Loucy (cell line): ENCODE results near the gene GPATCH2.

Experiments used
- H2AFZ ChIP-seq: fragments of 200-600 bp; sonication (generic); 2 replicates; pipeline ENCODE4 v1.6.0; 2016; ENCODE audit warnings: antibody characterized with exemption, mild to moderate bottlenecking, low read length, moderate library complexity
- H3F3A ChIP-seq: fragments of 200-600 bp; 2 replicates; pipeline ENCODE4 v1.6.0; 2016; ENCODE audit warnings: antibody characterized with exemption, low read depth, mild to moderate bottlenecking
- H3K27me3 ChIP-seq: fragments of 200-600 bp; sonication (generic); 2 replicates; pipeline ENCODE4 v1.6.1; 2014; ENCODE audit warnings: low read length, mild to moderate bottlenecking; ENCODE audit not compliant: insufficient read depth, poor library complexity, severe bottlenecking
- H3K36me3 ChIP-seq: fragments of 200-600 bp; sonication (generic); 2 replicates; pipeline ENCODE4 v1.6.1; 2016; ENCODE audit warnings: low read length; ENCODE audit not compliant: insufficient read depth
- H3K4me1 ChIP-seq: fragments of 200-600 bp; sonication (generic); 2 replicates; pipeline ENCODE4 v1.5.1; 2014; ENCODE audit warnings: low read length, mild to moderate bottlenecking; ENCODE audit not compliant: insufficient read depth, poor library complexity, severe bottlenecking
- H3K4me2 ChIP-seq: fragments of 200-600 bp; sonication (generic); 2 replicates; pipeline ENCODE4 v1.6.0; 2014; ENCODE audit warnings: antibody characterized with exemption, low read length, low read depth, mild to moderate bottlenecking; ENCODE audit not compliant: poor library complexity, severe bottlenecking
- H3K4me3 ChIP-seq: fragments of 200-600 bp; sonication (generic); 2 replicates; pipeline ENCODE4 v1.5.1; 2014; ENCODE audit warnings: low read length, mild to moderate bottlenecking, mixed read lengths; ENCODE audit not compliant: poor library complexity, severe bottlenecking
- H3K79me2 ChIP-seq: fragments of 200-600 bp; sonication (generic); 2 replicates; pipeline ENCODE4 v1.6.1; 2014; ENCODE audit warnings: low read length; ENCODE audit not compliant: insufficient read depth
- H3K9ac ChIP-seq: fragments of 200-600 bp; sonication (generic); 2 replicates; pipeline ENCODE4 v1.6.0; 2014; ENCODE audit warnings: mild to moderate bottlenecking, low read depth, low read length, moderate library complexity; ENCODE audit not compliant: poor library complexity, severe bottlenecking
- H3K9me2 ChIP-seq: fragments of 200-600 bp; sonication (generic); replicated peaks from 2 replicates; pipeline ENCODE4 v1.6.1; 2016; ENCODE audit warnings: low read depth, low read length, mixed read lengths
- H3K9me3 ChIP-seq: fragments of 200-600 bp; sonication (generic); 2 replicates; pipeline ENCODE4 v1.6.1; 2014; ENCODE audit warnings: mild to moderate bottlenecking, antibody characterized with exemption, low read length, low read depth; ENCODE audit not compliant: insufficient read depth
- H4K20me1 ChIP-seq: fragments of 200-600 bp; sonication (generic); 2 replicates; pipeline ENCODE4 v1.6.0; 2014; ENCODE audit warnings: antibody characterized with exemption, low read length, mild to moderate bottlenecking; ENCODE audit not compliant: insufficient read depth, poor library complexity, severe bottlenecking
- EZH2phosphoT487 ChIP-seq: fragments of 200-600 bp; IDR thresholded peaks from 2 replicates; pipeline ENCODE4 v1.6.1; 2018; ENCODE audit warnings: antibody characterized with exemption, mild to moderate bottlenecking, moderate library complexity, borderline replicate concordance
- TF ChIP-seq, protein P1 (sequence below): fragments of 200-600 bp; sonication (generic); conservative IDR thresholded peaks from 2 replicates; pipeline ENCODE4 v1.5.1; 2014; ENCODE audit warnings: mild to moderate bottlenecking, antibody characterized with exemption, low read length

GPATCH2 gene

DNA sequence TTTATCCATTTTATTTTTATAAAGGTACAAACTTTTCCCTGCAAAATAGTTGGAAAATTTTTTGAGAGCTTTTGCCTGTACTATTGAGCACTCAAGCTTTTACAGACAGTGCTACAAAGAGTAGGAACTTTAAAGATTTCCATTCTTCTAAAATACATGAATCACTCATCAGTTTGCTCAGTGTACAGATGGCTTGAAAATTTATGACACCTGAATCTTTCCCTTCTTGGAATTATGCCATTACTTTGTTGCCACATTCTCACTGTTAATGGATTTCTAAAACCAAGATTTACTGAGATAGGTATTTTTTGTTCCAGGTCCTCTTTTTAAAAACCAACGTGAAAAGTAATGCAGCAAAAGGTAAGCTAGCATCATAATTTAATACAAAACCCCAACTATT lies 76.0 kb downstream of the GPATCH2 start:
- Histone ChIP-seq H3K4me3 (no peak overlapping the region), H2AFZ (no peak overlapping the region), H3F3A (no peaks in the 10 kb centered on the region), H4K20me1 (no peaks in the 10 kb centered on the region), H3K27me3 (no peaks in the 10 kb centered on the region), H3K4me1 (no peaks in the 10 kb centered on the region), H3K36me3 (no peaks in the 10 kb centered on the region), H3K9ac (no peak overlapping the region), H3K9me2 (no peaks in the 10 kb centered on the region), H3K4me2 (no peak overlapping the region), H3K79me2 (no peaks in the 10 kb centered on the region), H3K9me3 (no peaks in the 10 kb centered on the region)
- TF ChIP-seq, protein P1, sequence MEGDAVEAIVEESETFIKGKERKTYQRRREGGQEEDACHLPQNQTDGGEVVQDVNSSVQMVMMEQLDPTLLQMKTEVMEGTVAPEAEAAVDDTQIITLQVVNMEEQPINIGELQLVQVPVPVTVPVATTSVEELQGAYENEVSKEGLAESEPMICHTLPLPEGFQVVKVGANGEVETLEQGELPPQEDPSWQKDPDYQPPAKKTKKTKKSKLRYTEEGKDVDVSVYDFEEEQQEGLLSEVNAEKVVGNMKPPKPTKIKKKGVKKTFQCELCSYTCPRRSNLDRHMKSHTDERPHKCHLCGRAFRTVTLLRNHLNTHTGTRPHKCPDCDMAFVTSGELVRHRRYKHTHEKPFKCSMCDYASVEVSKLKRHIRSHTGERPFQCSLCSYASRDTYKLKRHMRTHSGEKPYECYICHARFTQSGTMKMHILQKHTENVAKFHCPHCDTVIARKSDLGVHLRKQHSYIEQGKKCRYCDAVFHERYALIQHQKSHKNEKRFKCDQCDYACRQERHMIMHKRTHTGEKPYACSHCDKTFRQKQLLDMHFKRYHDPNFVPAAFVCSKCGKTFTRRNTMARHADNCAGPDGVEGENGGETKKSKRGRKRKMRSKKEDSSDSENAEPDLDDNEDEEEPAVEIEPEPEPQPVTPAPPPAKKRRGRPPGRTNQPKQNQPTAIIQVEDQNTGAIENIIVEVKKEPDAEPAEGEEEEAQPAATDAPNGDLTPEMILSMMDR, result no peak
- TF ChIP-seq EZH2phosphoT487, result no peak

DNA sequence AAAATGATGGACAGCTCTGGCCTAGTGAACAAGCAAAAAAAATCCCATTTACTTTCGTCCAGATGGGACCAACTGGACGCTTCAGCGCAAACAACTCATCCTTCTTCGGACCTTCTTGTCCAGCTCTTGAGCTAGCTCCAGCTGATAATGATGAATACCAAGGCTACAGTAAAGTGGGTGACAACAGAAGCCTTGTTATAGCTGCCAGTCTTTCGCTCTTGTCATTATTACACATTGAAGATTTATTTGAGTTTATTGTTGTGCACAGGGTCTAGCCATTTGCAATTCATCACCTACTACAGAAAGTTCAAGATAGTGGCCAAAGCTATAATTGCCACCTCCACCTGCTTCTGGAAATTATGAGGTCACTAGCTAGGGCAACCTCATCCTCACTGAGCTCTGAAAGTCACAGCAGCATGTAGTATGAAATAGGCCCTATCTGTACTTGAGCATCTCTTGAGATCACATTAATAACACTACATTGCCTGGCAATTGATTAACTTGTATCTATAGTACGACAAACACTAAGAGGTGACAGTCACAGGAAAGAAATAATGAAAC lies 76.9 kb downstream of the GPATCH2 start:
- no peak overlapping the region for H3K4me3 ChIP-seq
- TF ChIP-seq EZH2phosphoT487, result no peak
- TF ChIP-seq, protein P1, result no peak

DNA sequence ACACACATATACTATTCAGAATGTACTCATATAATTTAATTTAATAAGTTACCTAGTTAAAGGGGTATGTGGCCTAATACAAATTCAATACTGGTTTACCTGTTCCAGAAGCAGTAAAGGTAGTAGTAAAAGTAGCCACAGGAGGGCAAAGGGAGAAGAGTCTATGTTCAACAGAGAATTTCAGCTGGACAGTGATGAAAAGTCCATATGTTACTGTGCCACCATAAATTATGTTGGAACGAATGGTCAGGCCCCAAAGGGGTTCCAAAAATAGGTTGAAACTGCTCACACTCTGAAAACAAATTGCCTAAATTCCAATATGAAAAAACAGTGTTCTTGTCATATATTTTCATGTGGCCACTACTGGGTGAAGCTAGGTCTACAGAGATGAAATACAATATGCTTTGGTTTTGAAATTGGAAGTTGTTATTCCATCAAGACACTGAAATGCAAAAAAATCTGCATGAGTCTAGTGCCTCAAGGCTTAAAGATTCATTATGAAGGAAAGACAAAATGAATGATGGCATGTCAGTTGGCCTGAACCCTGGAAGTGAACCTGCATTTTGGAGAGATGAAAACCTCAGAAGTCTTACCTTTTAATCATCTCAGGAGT lies 78.4 kb downstream of the GPATCH2 start:
- Histone ChIP-seq H3K36me3 (no peaks in the 10 kb centered on the region), H3K9ac (no peak overlapping the region), H3K27me3 (no peaks in the 10 kb centered on the region), H3F3A (no peaks in the 10 kb centered on the region), H2AFZ (no peak overlapping the region), H3K9me3 (peaks cover 3% of the 10 kb centered on the region; the same call in 1 of the 2 replicates), H3K4me1 (no peaks in the 10 kb centered on the region), H3K4me3 (no peak overlapping the region), H3K79me2 (no peaks in the 10 kb centered on the region), H3K9me2 (no peaks in the 10 kb centered on the region), H3K4me2 (no peak overlapping the region), H4K20me1 (no peaks in the 10 kb centered on the region)
- TF ChIP-seq, protein P1, result no peak
- TF ChIP-seq EZH2phosphoT487, result no peak

More for the DNA sequence above, 76.9 kb downstream of the GPATCH2 start:
- H3K27me3 ChIP-seq, result no peaks in the 10 kb centered on the region
- no peak overlapping the region for H3K9ac ChIP-seq
- no peaks in the 10 kb centered on the region for H3K9me3 ChIP-seq
- no peaks in the 10 kb centered on the region for H4K20me1 ChIP-seq
- no peaks in the 10 kb centered on the region for H3K36me3 ChIP-seq
- no peak overlapping the region for H2AFZ ChIP-seq
- no peaks in the 10 kb centered on the region for H3K4me1 ChIP-seq
- no peaks in the 10 kb centered on the region for H3K9me2 ChIP-seq
- H3K79me2 ChIP-seq, result no peaks in the 10 kb centered on the region
- no peak overlapping the region for H3K4me2 ChIP-seq
- no peaks in the 10 kb centered on the region for H3F3A ChIP-seq
